D341Med (cell line): ENCODE measurements around the gene RPS18.

Experiments used
- DNase-seq: peaks from one replicate; pipeline ENCODE4 v3.0.0; 2012; ENCODE audit warnings: low spot score

The RPS18 gene

GRCh38 chr6:33314943-33315792, 43.3 kb downstream of the RPS18 start:
- DNase-seq: no peak

GRCh38 chr6:33315793-33316602, 44.1 kb downstream of the RPS18 start:
- DNase-seq: no peak

GRCh38 chr6:33316603-33317418, 44.9 kb downstream of the RPS18 start:
- no peak for DNase-seq

GRCh38 chr6:33317419-33317668, 45.5 kb downstream of the RPS18 start:
- DNase-seq: peak; percentile 87

GRCh38 chr6:33317669-33318425, 46.0 kb downstream of the RPS18 start, which contains the start of gene ZBTB22:
ZBTB22 (minus strand) TSS chr6:33317744; CDS start chr6:33316916, 828 bp downstream.
- DNase-seq: peak; percentile 93

- DNase-seq: no peak
Observed at GRCh38 chr6:33318426-33319073, 46.7 kb downstream of the RPS18 start.

- no peak for DNase-seq
Observed at GRCh38 chr6:33319939-33320314, 48.1 kb downstream of the RPS18 start.

- no peak for DNase-seq
Observed at GRCh38 chr6:33320315-33321181, 48.7 kb downstream of the RPS18 start.

- no peak for DNase-seq
Observed at GRCh38 chr6:33321227-33321626, 49.4 kb downstream of the RPS18 start.

- DNase-seq: no peak
Observed at GRCh38 chr6:33323623-33323948, 51.7 kb downstream of the RPS18 start.

GRCh38 chr6:33324125-33324524, 52.2 kb downstream of the RPS18 start:
- DNase-seq: no peak
